SU-DHL-6 (cell line): ENCODE measurements around the gene RNF168.
"Not testable (repeated sequence)": the region's sequence is repeated elsewhere in the genome, so short reads cannot be mapped to it uniquely, and the experiment has no call there.

Source experiments
- H2AFZ ChIP-seq: fragments of 200-600 bp; sonication (generic); 2 replicates; pipeline ENCODE4 v1.6.1; 2014; ENCODE audit warnings: low read depth, mild to moderate bottlenecking, moderate library complexity, mixed read lengths, antibody characterized with exemption, low read length; ENCODE audit not compliant: severe bottlenecking
- H3F3A ChIP-seq: fragments of 200-600 bp; shearing (Covaris generic); 2 replicates; pipeline ENCODE4 v1.6.0; 2016; ENCODE audit warnings: antibody characterized with exemption, mild to moderate bottlenecking; ENCODE audit not compliant: insufficient read depth
- H3K27ac ChIP-seq: fragments of 200-600 bp; sonication (generic); 2 replicates; pipeline ENCODE4 v1.5.1; 2016; ENCODE audit warnings: low read depth, mild to moderate bottlenecking, low read length, moderate library complexity, mixed read lengths
- H3K27me3 ChIP-seq: fragments of 200-600 bp; sonication (generic), shearing (Covaris generic); 2 replicates; pipeline ENCODE4 v1.6.0; 2014; ENCODE audit warnings: mild to moderate bottlenecking, low read length
- H3K36me3 ChIP-seq: fragments of 200-600 bp; sonication (generic); 2 replicates; pipeline ENCODE4 v1.6.1; 2014; ENCODE audit warnings: mild to moderate bottlenecking, low read length, mixed read lengths
- H3K4me2 ChIP-seq: fragments of 300-600, 200-600 bp; shearing (Covaris generic), sonication (generic); 2 replicates; pipeline ENCODE4 v1.6.0; 2014; ENCODE audit warnings: low read length, low read depth, mild to moderate bottlenecking; ENCODE audit not compliant: poor library complexity, severe bottlenecking
- H3K4me3 ChIP-seq: fragments of 200-600 bp; sonication (generic); 2 replicates; pipeline ENCODE4 v1.5.1; 2014; ENCODE audit warnings: antibody characterized with exemption, low read length, mild to moderate bottlenecking, mixed read lengths; ENCODE audit not compliant: insufficient read depth, poor library complexity, severe bottlenecking
- H3K79me2 ChIP-seq: fragments of 200-600 bp; sonication (generic); 2 replicates; pipeline ENCODE4 v1.6.1; 2014; ENCODE audit warnings: mild to moderate bottlenecking, low read length, moderate library complexity; ENCODE audit not compliant: insufficient read depth
- H3K9ac ChIP-seq: fragments of 200-600 bp; sonication (generic); 2 replicates; pipeline ENCODE4 v1.7.0; 2014; ENCODE audit warnings: mild to moderate bottlenecking, low read length
- H3K9me2 ChIP-seq: fragments of 200-600 bp; sonication (generic); replicated peaks from 2 replicates; pipeline ENCODE4 v1.6.1; 2014; ENCODE audit warnings: low read length; ENCODE audit not compliant: insufficient read depth
- H3K9me3 ChIP-seq: fragments of 200-600 bp; sonication (generic); 2 replicates; pipeline ENCODE4 v1.6.1; 2014; ENCODE audit warnings: low read length, mixed read lengths; ENCODE audit not compliant: insufficient read depth
- H4K20me1 ChIP-seq: fragments of 200-600 bp; sonication (generic); 2 replicates; pipeline ENCODE4 v1.6.1; 2014; ENCODE audit warnings: low read depth, mild to moderate bottlenecking, antibody characterized with exemption, low read length, moderate library complexity, mixed read lengths
- CTCF ChIP-seq: fragments of 200-600 bp; sonication (generic); IDR thresholded peaks from one replicate; pipeline ENCODE4 v1.5.1; 2017; ENCODE audit warnings: antibody characterized with exemption, mild to moderate bottlenecking, low read length, moderate library complexity; ENCODE audit not compliant: insufficient read depth, poor library complexity, severe bottlenecking
- EZH2phosphoT487 ChIP-seq: fragments of 200-600 bp; sonication (generic), shearing (Covaris generic); conservative IDR thresholded peaks from 2 replicates; pipeline ENCODE4 v1.6.1; 2018; ENCODE audit warnings: mild to moderate bottlenecking, antibody characterized with exemption, low read length, moderate library complexity, mixed read lengths

RNF168 gene

GRCh38 chr3:196506687-196507086, 3.1 kb upstream of the RNF168 start:
- no peak overlapping the region for H3K4me3 ChIP-seq
- peaks cover 17% of the 10 kb centered on the region for H3K79me2 ChIP-seq
- H4K20me1 ChIP-seq: no peaks in the 10 kb centered on the region
- TF ChIP-seq CTCF (no peak), EZH2phosphoT487 (no peak)
- H2AFZ ChIP-seq: no peak overlapping the region
- peaks cover 12% of the 10 kb centered on the region; the same call in 1 of the 2 replicates for H3K9me3 ChIP-seq
- peaks cover 3% of the 10 kb centered on the region; the same call in 1 of the 2 replicates for H3K36me3 ChIP-seq
- H3K9ac ChIP-seq: no peak overlapping the region
- no peak overlapping the region for H3K27ac ChIP-seq
- peaks cover 4% of the 10 kb centered on the region for H3F3A ChIP-seq
- no peaks in the 10 kb centered on the region for H3K9me2 ChIP-seq
- H3K4me2 ChIP-seq: no peak overlapping the region
- H3K27me3 ChIP-seq: no peaks in the 10 kb centered on the region

DNA sequence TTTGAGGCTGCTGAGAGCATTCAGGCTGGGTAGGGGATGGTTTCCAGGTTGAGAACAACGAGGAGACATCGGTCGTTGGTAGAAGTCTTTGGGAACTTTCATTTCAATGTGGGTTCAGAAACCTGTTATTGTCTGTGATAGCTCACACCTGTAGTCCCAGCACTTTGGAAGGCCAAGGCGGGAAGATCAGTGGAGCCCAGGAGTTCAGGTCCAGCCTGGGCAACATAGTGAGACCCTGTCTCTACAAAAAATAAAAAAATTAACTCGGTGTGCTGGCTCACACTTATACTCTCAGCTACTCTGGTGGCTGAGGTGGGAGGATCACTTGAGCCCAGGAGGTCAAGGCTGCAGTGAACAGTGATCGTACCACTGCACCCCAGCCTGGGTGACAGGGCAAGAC, 988 bp upstream of the RNF168 start:
- H3K36me3 ChIP-seq: peaks cover 3% of the 10 kb centered on the region; the same call in 1 of the 2 replicates
- no peaks in the 10 kb centered on the region for H3K9me2 ChIP-seq
- H3K79me2 ChIP-seq: peaks cover 38% of the 10 kb centered on the region
- H2AFZ ChIP-seq: peak overlapping the region; percentile 45
- H3K4me2 ChIP-seq: no peak overlapping the region
- H3K27ac ChIP-seq: no peak overlapping the region
- TF ChIP-seq EZH2phosphoT487 (no peak), CTCF (no peak)
- peaks cover 12% of the 10 kb centered on the region; the same call in 1 of the 2 replicates for H3K9me3 ChIP-seq
- H4K20me1 ChIP-seq: peaks cover 7% of the 10 kb centered on the region; the same call in 1 of the 2 replicates
- H3F3A ChIP-seq: peaks cover 4% of the 10 kb centered on the region
- no peaks in the 10 kb centered on the region for H3K27me3 ChIP-seq
- H3K4me3 ChIP-seq: no peak overlapping the region
- H3K9ac ChIP-seq: no peak overlapping the region

DNA sequence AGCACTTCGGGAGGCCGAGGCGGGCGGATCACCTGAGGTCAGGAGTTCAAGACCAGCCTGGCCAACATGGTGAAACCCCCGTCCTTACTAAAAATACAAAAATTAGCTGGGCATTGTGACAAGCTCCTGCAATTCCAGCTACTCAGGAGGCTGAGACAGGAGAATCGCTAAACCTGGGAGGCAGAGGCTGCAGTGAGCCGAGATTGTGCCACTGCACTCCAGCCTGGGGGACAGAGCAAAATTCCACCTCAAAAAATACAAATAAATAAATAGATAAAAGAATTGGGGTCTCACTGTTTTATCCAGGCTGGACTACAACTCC, 470 bp upstream of the RNF168 start:
- H3K27ac ChIP-seq, H3F3A ChIP-seq, H3K27me3 ChIP-seq, H3K9me2 ChIP-seq, H4K20me1 ChIP-seq, H3K36me3 ChIP-seq: not testable (repeated sequence)
- H3K9me3 ChIP-seq: peaks cover 12% of the 10 kb centered on the region; the same call in 1 of the 2 replicates
- H3K4me2 ChIP-seq: peak overlapping the region; percentile 47
- peak overlapping the region; percentile 23 for H3K4me3 ChIP-seq
- H3K79me2 ChIP-seq: peaks cover 43% of the 10 kb centered on the region
- peak overlapping the region; percentile 44; the same call in 1 of the 2 replicates for H3K9ac ChIP-seq
- H2AFZ ChIP-seq: peak overlapping the region; percentile 45

- no peak for TF ChIP-seq CTCF
- no peak for TF ChIP-seq EZH2phosphoT487
- Histone ChIP-seq H3K36me3 (peaks cover 5% of the 10 kb centered on the region; the same call in 1 of the 2 replicates), H3F3A (peaks cover 4% of the 10 kb centered on the region), H3K4me3 (peak overlapping the region; percentile 63), H3K27me3 (no peaks in the 10 kb centered on the region), H3K79me2 (peaks cover 56% of the 10 kb centered on the region), H4K20me1 (peaks cover 10% of the 10 kb centered on the region; the same call in 1 of the 2 replicates), H3K27ac (peak overlapping the region; percentile 91), H3K4me2 (peak overlapping the region; percentile 90), H3K9me2 (no peaks in the 10 kb centered on the region), H2AFZ (peak overlapping the region; percentile 17), H3K9ac (peak overlapping the region; percentile 84), H3K9me3 (peaks cover 12% of the 10 kb centered on the region; the same call in 1 of the 2 replicates)
Observed at GRCh38 chr3:196502775-196503195, 783 bp downstream of the RNF168 start.
